ENCODE results near the gene DNAL1.

DNA sequence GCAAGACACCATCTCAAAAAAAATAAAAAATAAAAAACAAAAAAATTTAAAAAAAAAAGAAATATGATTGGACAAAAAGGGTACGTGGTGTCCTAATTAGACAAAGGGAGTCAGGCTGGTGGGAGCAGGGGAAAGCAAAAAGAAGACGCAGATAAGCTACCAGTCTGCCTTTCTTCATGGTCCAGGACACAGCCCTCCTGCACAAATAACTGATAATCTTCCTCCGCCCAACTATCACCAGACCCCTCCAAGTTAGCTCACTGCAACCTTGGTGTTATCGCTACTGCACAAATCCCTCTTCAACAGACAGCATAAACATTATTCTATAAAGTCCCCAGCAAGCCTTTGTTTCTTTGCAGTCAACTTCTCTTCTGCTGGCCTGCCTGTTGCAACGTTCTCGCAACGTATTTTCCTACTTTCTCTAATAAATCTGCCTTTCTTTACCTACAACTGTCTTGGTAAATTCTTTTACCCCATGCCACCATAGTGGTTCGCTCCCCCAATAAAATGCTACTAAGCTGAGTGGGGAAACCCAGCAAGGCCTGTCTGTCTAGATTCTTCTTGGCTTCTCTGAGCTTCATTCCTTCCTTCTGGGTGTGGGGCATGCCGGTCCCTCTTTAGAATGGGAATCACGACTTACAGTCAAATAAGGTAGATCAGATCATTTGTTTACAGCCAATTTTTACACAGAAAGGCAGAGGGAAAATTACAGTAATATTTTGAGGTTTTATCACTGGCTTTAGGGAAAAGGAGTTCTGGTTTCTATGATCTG lies 14.6 kb upstream of the DNAL1 start:
- no peak for TF ChIP-seq CTCF (IDR thresholded peaks at IDR 0.05)
- TF ChIP-seq ZFX (IDR thresholded peaks at IDR 0.05; ENCODE audit: borderline replicate concordance) = no peak
